Activated T-helper 2 cell treated with anti-CD3 and anti-CD28 coated beads, Interferon-gamma antibody, Interleukin-2, Interleukin-4, amounts not matched to agents 10 μg/mL and 5 μg/mL and 100 μg/mL, durations not matched to agents 14 hours and 24 hours and 36 hours (primary cell): ENCODE results near the gene DMGDH. TPM values are rescaled to one million over a fixed set of nuclear protein-coding genes. Genes with fewer than 3 reads are reported as not detected.

Experiments
- DNase-seq: peaks from one replicate; pipeline ENCODE4 v3.0.0; 2021; ENCODE audit warnings: low spot score
- H3K27ac Mint-ChIP-seq: one replicate; pipeline ENCODE4 v1.8.0; 2021; ENCODE audit warnings: mixed read lengths
- H3K27me3 Mint-ChIP-seq: one replicate; pipeline ENCODE4 v1.8.0; 2021; ENCODE audit warnings: low read depth, mixed read lengths
- H3K36me3 Mint-ChIP-seq: one replicate; pipeline ENCODE4 v1.8.0; 2021; ENCODE audit warnings: low read depth, mixed read lengths
- H3K4me1 Mint-ChIP-seq: one replicate; pipeline ENCODE4 v1.8.0; 2021; ENCODE audit warnings: low read depth, mixed read lengths
- H3K4me3 Mint-ChIP-seq: one replicate; pipeline ENCODE4 v1.8.0; 2021; ENCODE audit warnings: low read depth, mild to moderate bottlenecking, moderate library complexity, mixed read lengths
- H3K9me3 Mint-ChIP-seq: one replicate; pipeline ENCODE4 v1.8.0; 2021; ENCODE audit warnings: mixed read lengths
- intact Hi-C: fragments of 100-400 bp; cut with micrococcal nuclease; formaldehyde crosslinking; loops from one replicate; pipeline ENCODE4 v1.15.1; 2023
- total RNA-seq: library from RNA; stranded (reverse); gene quantifications from 2 replicates; pipeline ENCODE4 v1.2.3, GENCODE V29; 2022

Gene DMGDH
- total RNA-seq, 1 donor from 2014 or later, result 0.41 TPM

DNA sequence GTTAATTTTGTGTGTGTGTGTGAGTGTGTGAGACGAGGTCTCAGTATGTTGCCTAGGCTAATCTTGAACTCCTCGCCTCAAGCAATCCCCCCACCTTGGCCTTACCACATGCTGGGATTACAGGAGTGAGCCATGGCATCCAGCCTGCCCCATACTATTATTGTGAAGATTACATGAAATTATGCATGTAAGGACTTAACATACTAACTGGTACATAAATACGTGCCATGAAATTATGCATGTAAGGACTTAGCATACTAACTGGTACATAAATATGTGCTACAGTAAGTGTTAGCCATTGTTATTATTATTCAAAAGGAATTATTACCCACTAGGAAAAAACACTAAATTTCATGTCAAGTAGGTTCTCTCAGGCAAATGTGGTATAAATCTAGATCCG lies 16.2 kb downstream of the DMGDH start:
- intact Hi-C loops, result no loop called here
- peaks cover 13% of the 10 kb centered on the region for H3K27me3 Mint-ChIP-seq

DNA sequence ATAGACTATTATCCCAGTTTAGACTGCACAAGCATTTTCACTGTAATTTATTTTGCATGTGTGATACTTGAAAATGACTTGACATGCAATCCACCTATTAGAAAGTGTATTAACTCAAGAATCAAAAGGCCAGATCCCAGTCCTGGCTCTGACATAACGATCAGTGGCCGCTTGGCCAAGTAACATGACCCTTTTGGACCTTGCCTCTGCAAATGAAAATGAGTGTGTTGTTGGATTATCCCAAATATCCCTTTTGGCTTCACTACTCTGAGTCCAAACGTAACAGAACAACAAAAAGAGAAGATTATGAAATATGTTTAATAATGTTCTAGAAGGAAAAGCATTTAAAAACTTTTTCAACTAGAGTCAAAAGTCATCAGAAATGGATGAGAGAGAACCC lies 19.0 kb downstream of the DMGDH start:
- H3K4me3 Mint-ChIP-seq, result no peak overlapping the region
- intact Hi-C loops, result no loop called here
- H3K27ac Mint-ChIP-seq, result no peak overlapping the region

More for the DNA sequence above, 16.2 kb downstream of the DMGDH start:
- no peaks in the 10 kb centered on the region for H3K36me3 Mint-ChIP-seq
- H3K4me3 Mint-ChIP-seq, result no peak overlapping the region
- H3K4me1 Mint-ChIP-seq, result peaks cover under 1% of the 10 kb centered on the region
- no peak overlapping the region for H3K27ac Mint-ChIP-seq
- H3K9me3 Mint-ChIP-seq, result no peaks in the 10 kb centered on the region
- DNase-seq, result no peak

DNA sequence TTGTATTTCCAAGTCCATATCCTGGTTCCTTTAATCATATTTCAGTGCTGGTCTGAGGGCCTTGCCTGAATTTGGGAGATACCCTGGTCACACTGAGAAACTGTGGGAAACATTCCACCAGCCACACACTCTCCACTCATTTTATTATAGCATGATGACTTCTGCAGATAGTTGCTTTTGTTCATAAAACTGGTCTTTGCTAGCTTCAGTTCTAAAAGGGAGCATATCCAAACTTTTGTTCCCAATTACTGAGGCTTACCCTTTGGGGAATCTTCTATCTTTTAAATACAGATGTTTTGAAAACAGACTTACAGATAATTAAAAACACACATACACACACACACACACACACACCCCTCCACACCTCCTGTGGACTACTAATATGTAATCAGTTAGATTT lies 21.0 kb downstream of the DMGDH start:
- Mint-ChIP-seq H3K4me3 (no peak overlapping the region), H3K9me3 (no peaks in the 10 kb centered on the region), H3K27me3 (peaks cover 9% of the 10 kb centered on the region), H3K4me1 (no peaks in the 10 kb centered on the region), H3K27ac (no peak overlapping the region), H3K36me3 (no peaks in the 10 kb centered on the region)
- no peak for DNase-seq
- intact Hi-C loops, result no loop called here

More for the DNA sequence above, 19.0 kb downstream of the DMGDH start:
- no peak for DNase-seq
- Mint-ChIP-seq H3K36me3 (no peaks in the 10 kb centered on the region), H3K27me3 (peaks cover 11% of the 10 kb centered on the region), H3K9me3 (no peaks in the 10 kb centered on the region), H3K4me1 (no peaks in the 10 kb centered on the region)

- Mint-ChIP-seq H3K4me1 (no peaks in the 10 kb centered on the region), H3K27ac (no peak overlapping the region), H3K36me3 (no peaks in the 10 kb centered on the region), H3K9me3 (no peaks in the 10 kb centered on the region), H3K27me3 (peaks cover 9% of the 10 kb centered on the region), H3K4me3 (no peak overlapping the region)
- no peak for DNase-seq
- intact Hi-C loops, result no loop called here
Measured at GRCh38 chr5:79047199-79047598, 22.3 kb downstream of the DMGDH start.

DNA sequence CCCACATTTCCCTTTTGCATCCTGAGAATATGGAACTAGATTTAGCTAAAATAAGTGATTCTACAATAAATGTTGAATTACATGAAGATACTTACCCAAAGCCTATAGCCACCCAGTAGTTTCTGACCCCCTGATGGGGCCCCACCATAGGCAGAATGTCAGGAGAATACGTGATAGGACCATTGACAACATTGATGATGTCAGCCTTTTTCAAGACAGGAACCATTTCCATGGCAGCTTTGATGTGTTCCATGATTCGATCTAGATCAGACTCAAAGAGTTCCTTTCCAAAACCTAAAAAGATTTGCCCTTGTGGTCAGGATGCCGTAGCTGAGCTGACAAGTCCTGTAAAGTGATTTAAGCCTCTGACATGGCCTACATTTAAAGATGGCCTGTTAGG lies 27.3 kb downstream of the DMGDH start:
- Mint-ChIP-seq H3K4me3 (no peak overlapping the region), H3K36me3 (no peaks in the 10 kb centered on the region), H3K4me1 (no peaks in the 10 kb centered on the region), H3K27ac (no peak overlapping the region), H3K27me3 (peaks cover 8% of the 10 kb centered on the region), H3K9me3 (no peaks in the 10 kb centered on the region)
- DNase-seq, result no peak
- intact Hi-C loops, result no loop called here

GRCh38 chr5:79036769-79037168 lies 32.7 kb downstream of the DMGDH start:
- Mint-ChIP-seq H3K27ac (no peak overlapping the region), H3K36me3 (no peaks in the 10 kb centered on the region), H3K9me3 (no peaks in the 10 kb centered on the region), H3K4me3 (no peak overlapping the region), H3K4me1 (no peaks in the 10 kb centered on the region), H3K27me3 (peaks cover 1% of the 10 kb centered on the region)
- intact Hi-C loops, result no loop called here
- DNase-seq, result no peak

GRCh38 chr5:79035237-79035636 lies 34.2 kb downstream of the DMGDH start:
- H3K4me1 Mint-ChIP-seq, result no peaks in the 10 kb centered on the region
- H3K27me3 Mint-ChIP-seq, result no peaks in the 10 kb centered on the region
- no peaks in the 10 kb centered on the region for H3K9me3 Mint-ChIP-seq
- intact Hi-C loops, result no loop called here
- H3K27ac Mint-ChIP-seq, result no peak overlapping the region
- DNase-seq, result no peak
- no peaks in the 10 kb centered on the region for H3K36me3 Mint-ChIP-seq
- H3K4me3 Mint-ChIP-seq, result no peak overlapping the region

- H3K4me1 Mint-ChIP-seq, result no peaks in the 10 kb centered on the region
- intact Hi-C loops, result no loop called here
- H3K27me3 Mint-ChIP-seq, result peaks cover 7% of the 10 kb centered on the region
- H3K27ac Mint-ChIP-seq, result no peak overlapping the region
- H3K9me3 Mint-ChIP-seq, result no peaks in the 10 kb centered on the region
- no peak for DNase-seq
- no peak overlapping the region for H3K4me3 Mint-ChIP-seq
- no peaks in the 10 kb centered on the region for H3K36me3 Mint-ChIP-seq
Measured at GRCh38 chr5:79032782-79033181, 36.7 kb downstream of the DMGDH start.

DNA sequence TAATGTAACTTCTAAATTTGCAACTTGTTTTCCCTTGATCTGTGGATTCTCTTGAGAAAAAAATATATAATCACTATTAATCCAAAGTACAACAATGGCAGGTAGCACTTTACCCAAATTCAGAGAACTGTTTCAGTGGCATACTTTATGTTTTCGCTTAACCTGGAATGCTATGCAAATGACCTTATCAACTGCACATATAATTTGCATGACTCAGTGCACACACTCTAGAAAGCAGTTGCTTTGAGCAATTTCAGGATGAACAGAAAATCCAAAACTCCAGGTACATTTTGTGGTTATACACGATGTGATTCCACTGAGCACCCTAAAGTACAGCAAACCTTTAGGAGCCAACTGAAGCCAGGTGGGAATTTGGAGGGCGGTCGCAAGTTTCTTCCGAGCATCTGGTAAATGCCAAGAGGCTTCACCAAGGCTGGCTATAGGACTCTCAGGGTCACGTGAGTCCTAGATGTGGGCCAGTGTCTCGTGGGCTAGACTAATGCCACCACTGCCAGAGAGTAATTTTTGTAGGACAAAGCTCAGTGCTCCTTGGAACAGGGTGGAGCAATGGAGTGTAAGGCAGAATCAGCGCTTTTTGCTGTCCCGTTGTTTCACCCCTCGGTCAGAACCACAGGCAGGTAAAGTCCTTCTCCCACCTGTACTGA lies 37.3 kb downstream of the DMGDH start:
- intact Hi-C loops, result no loop called here
- Mint-ChIP-seq H3K36me3 (no peaks in the 10 kb centered on the region), H3K27ac (no peak overlapping the region), H3K4me1 (no peaks in the 10 kb centered on the region), H3K27me3 (peaks cover 7% of the 10 kb centered on the region), H3K4me3 (no peak overlapping the region), H3K9me3 (no peaks in the 10 kb centered on the region)
- no peak for DNase-seq

GRCh38 chr5:79031485-79031867 lies 38.0 kb downstream of the DMGDH start:
- H3K4me3 Mint-ChIP-seq, result no peak overlapping the region
- peaks cover 10% of the 10 kb centered on the region for H3K27me3 Mint-ChIP-seq
- no peak for DNase-seq
- no peaks in the 10 kb centered on the region for H3K4me1 Mint-ChIP-seq
- H3K36me3 Mint-ChIP-seq, result no peaks in the 10 kb centered on the region
- no peak overlapping the region for H3K27ac Mint-ChIP-seq
- no peaks in the 10 kb centered on the region for H3K9me3 Mint-ChIP-seq
- intact Hi-C loops, result no loop called here

- intact Hi-C loops, result no loop called here
- no peak for DNase-seq
- H3K27ac Mint-ChIP-seq, result no peak overlapping the region
- H3K4me3 Mint-ChIP-seq, result no peak overlapping the region
- no peaks in the 10 kb centered on the region for H3K36me3 Mint-ChIP-seq
- no peaks in the 10 kb centered on the region for H3K4me1 Mint-ChIP-seq
- H3K27me3 Mint-ChIP-seq, result peaks cover 12% of the 10 kb centered on the region
- H3K9me3 Mint-ChIP-seq, result no peaks in the 10 kb centered on the region
Measured at GRCh38 chr5:79030663-79031484, 38.6 kb downstream of the DMGDH start.

DNA sequence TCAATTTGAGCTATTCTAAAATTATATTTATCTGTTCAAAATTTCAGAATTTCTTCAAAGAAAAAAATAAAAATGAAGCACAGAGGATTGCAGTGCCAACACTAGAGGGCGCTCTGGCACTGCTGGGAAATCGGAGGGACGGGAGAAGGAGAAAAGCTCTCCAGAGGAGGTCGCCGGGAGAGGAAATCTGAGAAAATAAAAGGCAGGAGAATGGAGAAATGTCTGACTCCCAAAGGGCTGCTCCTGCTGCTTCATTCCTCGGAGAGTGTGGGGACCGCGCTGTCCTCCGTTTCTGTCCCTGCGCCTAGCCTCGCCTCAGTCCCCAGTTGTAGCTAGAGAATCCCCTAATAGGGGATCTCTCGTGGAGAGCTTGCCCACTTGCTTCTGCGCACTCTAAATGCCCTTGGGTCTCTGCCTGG lies 44.4 kb downstream of the DMGDH start:
- Mint-ChIP-seq H3K27me3 (peaks cover 52% of the 10 kb centered on the region), H3K36me3 (no peaks in the 10 kb centered on the region), H3K9me3 (no peaks in the 10 kb centered on the region), H3K4me1 (peaks cover 13% of the 10 kb centered on the region), H3K27ac (no peak overlapping the region), H3K4me3 (no peak overlapping the region)
- peak; percentile 21 for DNase-seq
- intact Hi-C loops, result loop anchor here (1.0 to 10.0 kb wide), 3 partner anchors 108 to 1060 kb away; no protein-coding TSS in a partner anchor

DNA sequence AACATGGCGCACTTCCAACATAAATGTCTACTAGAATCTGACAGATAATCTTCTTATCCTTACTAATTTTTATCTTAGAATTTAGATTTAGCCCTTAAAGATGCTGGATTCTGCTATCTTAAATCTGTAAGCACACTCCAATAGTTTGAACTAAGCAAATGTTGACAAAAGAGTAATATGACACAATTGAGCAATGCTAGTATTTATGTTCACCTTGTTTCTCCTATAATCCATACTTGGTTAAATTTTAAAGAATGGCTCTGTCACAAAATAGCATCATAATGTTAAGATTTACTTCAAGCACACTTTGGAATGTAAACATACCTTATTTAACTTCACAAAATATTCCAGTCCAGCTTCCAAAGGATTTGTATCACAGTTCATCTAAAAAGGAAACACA lies 45.5 kb downstream of the DMGDH start:
- H3K27me3 Mint-ChIP-seq, result peaks cover 58% of the 10 kb centered on the region
- intact Hi-C loops, result loop anchor here (10.0 kb wide), 2 partner anchors 441 to 1061 kb away; no protein-coding TSS in a partner anchor
- peaks cover 13% of the 10 kb centered on the region for H3K4me1 Mint-ChIP-seq
- DNase-seq, result no peak
- H3K9me3 Mint-ChIP-seq, result no peaks in the 10 kb centered on the region
- H3K27ac Mint-ChIP-seq, result no peak overlapping the region
- H3K4me3 Mint-ChIP-seq, result no peak overlapping the region
- no peaks in the 10 kb centered on the region for H3K36me3 Mint-ChIP-seq
